Measurements from ENCODE around the gene INTS11. TPM values are rescaled to one million over a fixed set of nuclear protein-coding genes. Genes with fewer than 3 reads are reported as not detected.
A peak's percentile ranks its signal among the peaks of the same experiment; 100 is the strongest.

Gene INTS11
- total and polyA plus RNA-seq, 2 of the 13 experiments (the other 11 are each of a cell fraction or from before 2014, with no cell fraction given): 52.8 to 94.8 TPM

GRCh38 chr1:1304331-1305299 lies 19.8 kb downstream of the INTS11 start (continued):
- no peak; the same call in 1 of the 2 replicates for TF ChIP-seq ZNF574 (CRISPR knock-in tag; IDR thresholded peaks at IDR 0.05)
- TF ChIP-seq HNRNPL (IDR thresholded peaks at IDR 0.05; ENCODE audit: low read depth, low read length): 0 out of 2 replicates have a peak, but pooled peaks have one; percentile 38
- TF ChIP-seq ZNF556 (CRISPR knock-in tag; IDR thresholded peaks at IDR 0.05; ENCODE audit: borderline replicate concordance): 0 out of 2 replicates have a peak, but pooled peaks have one; percentile 32
- peak; percentile 14 for TF ChIP-seq CCAR2 (optimal IDR thresholded peaks at IDR 0.05; ENCODE audit: low read depth, low read length)
- 0 out of 2 replicates have a peak, but pooled peaks have one; percentile 18 for TF ChIP-seq NAIF1 (CRISPR knock-in tag; IDR thresholded peaks at IDR 0.05; ENCODE audit: borderline replicate concordance)
- TF ChIP-seq ZNF468 (CRISPR knock-in tag; IDR thresholded peaks at IDR 0.05): no peak
- 0 out of 2 replicates have a peak, but pooled peaks have one; percentile 39 for TF ChIP-seq TOPORS (CRISPR knock-in tag; IDR thresholded peaks at IDR 0.05)
- peak; percentile 78 for TF ChIP-seq TARDBP (CRISPR knock-in tag; IDR thresholded peaks at IDR 0.05)
- TF ChIP-seq, protein P1, sequence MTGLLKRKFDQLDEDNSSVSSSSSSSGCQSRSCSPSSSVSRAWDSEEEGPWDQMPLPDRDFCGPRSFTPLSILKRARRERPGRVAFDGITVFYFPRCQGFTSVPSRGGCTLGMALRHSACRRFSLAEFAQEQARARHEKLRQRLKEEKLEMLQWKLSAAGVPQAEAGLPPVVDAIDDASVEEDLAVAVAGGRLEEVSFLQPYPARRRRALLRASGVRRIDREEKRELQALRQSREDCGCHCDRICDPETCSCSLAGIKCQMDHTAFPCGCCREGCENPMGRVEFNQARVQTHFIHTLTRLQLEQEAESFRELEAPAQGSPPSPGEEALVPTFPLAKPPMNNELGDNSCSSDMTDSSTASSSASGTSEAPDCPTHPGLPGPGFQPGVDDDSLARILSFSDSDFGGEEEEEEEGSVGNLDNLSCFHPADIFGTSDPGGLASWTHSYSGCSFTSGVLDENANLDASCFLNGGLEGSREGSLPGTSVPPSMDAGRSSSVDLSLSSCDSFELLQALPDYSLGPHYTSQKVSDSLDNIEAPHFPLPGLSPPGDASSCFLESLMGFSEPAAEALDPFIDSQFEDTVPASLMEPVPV (CRISPR knock-in tag; IDR thresholded peaks at IDR 0.05): 0 out of 2 replicates have a peak, but pooled peaks have one; percentile 49
- peak; percentile 51 for TF ChIP-seq ZNF781 (CRISPR knock-in tag; IDR thresholded peaks at IDR 0.05; ENCODE audit: borderline replicate concordance, not compliant biosample characterization)
- TF ChIP-seq ZNF431 (CRISPR knock-in tag; IDR thresholded peaks at IDR 0.05; ENCODE audit: borderline replicate concordance, low read depth): no peak
- TF ChIP-seq ZFP90 (CRISPR knock-in tag; IDR thresholded peaks at IDR 0.05; ENCODE audit: borderline replicate concordance): 0 out of 2 replicates have a peak, but pooled peaks have one; percentile 23
- peak; percentile 43; the same call in 1 of the 2 replicates for TF ChIP-seq ZNF276 (CRISPR knock-in tag; IDR thresholded peaks at IDR 0.05; ENCODE audit: low read depth)
- TF ChIP-seq MTERF4 (CRISPR knock-in tag; IDR thresholded peaks at IDR 0.05): peak; percentile 21; the same call in 1 of the 2 replicates
- TF ChIP-seq ZFY (CRISPR knock-in tag; IDR thresholded peaks at IDR 0.05): peak; percentile 50; the same call in 1 of the 2 replicates
- TF ChIP-seq ATF3 (CRISPR knock-in tag; IDR thresholded peaks at IDR 0.05): peak; percentile 63; the same call in 1 of the 2 replicates
- TF ChIP-seq SAP130 (CRISPR knock-in tag; IDR thresholded peaks at IDR 0.05; ENCODE audit: low read depth): peak; percentile 7
- peak; percentile 43; the same call in 1 of the 2 replicates for TF ChIP-seq HDAC1 (CRISPR knock-in tag; IDR thresholded peaks at IDR 0.05)
- no peak for TF ChIP-seq KDM1A (CRISPR knock-in tag; IDR thresholded peaks at IDR 0.05)
